Esophagus squamous epithelium (tissue), 5 donors: ENCODE data around the gene LRP1. TPM values are rescaled to one million over a fixed set of nuclear protein-coding genes. Genes with fewer than 3 reads are reported as not detected.

Source experiments
- DNase-seq: peaks from one replicate; lab custom pipeline; 2025; lab: John Stamatoyannopoulos, UW
- H3K27ac ChIP-seq, 4 donors: fragments of 200-600 bp; sonication (generic); one replicate each; pipeline ENCODE4 v1.5.1; 2016 to 2019; ENCODE audit warnings: mild to moderate bottlenecking in 1 of 4
- H3K27me3 ChIP-seq, 4 donors: fragments of 200-600 bp; sonication (generic); 1 replicate in 3 of 4; 2 replicates in 1 of 4; pipeline versions ENCODE4 v1.5.1 to v1.6.0; 2017 to 2021; ENCODE audit warnings: antibody characterized with exemption in 1 of 4
- H3K36me3 ChIP-seq, 3 donors: fragments of 200-600 bp; sonication (generic); one replicate each; pipeline ENCODE4 v1.5.1; 2016 to 2019
- H3K4me1 ChIP-seq, 3 donors: fragments of 200-600 bp; sonication (generic); one replicate each; pipeline ENCODE4 v1.5.1; 2017 to 2019
- H3K4me3 ChIP-seq, 4 donors: fragments of 200-600 bp; sonication (generic); 1 replicate in 3 of 4; 2 replicates in 1 of 4; pipeline ENCODE4 v1.5.1; 2016 to 2019; ENCODE audit warnings: mild to moderate bottlenecking in 2 of 4, moderate library complexity in 1 of 4
- H3K9me3 ChIP-seq, 3 donors: fragments of 200-600 bp; sonication (generic); one replicate each; pipeline ENCODE4 v1.5.1; 2016 to 2019
- CTCF ChIP-seq, 6 experiments: fragments of 450-650 bp in 4 of 6; fragments of 200-600 bp in 2 of 6; sonication (generic) in 2 of 6; IDR thresholded peaks; one replicate each; pipeline ENCODE4 v1.5.1; 2016 to 2019; ENCODE audit warnings: antibody characterized with exemption in 6 of 6, mild to moderate bottlenecking in 4 of 6, moderate library complexity in 4 of 6
- POLR2A ChIP-seq, 4 donors: fragments of 450-650 bp; IDR thresholded peaks; one replicate each; pipeline ENCODE4 v1.6.1; 2017; ENCODE audit warnings: antibody characterized with exemption in 4 of 4, mild to moderate bottlenecking in 4 of 4, moderate library complexity in 3 of 4
- WGBS, 2 donors: methylation state at CpG; one replicate each; pipeline ENCODE4 v1.1.5; 2018; 5-methylcytosine and 5-hydroxymethylcytosine counted together
- intact Hi-C: fragments of 100-400 bp; cut with DNase I; formaldehyde crosslinking; loops from one replicate; pipeline ENCODE4 v1.15.0; 2022
- total RNA-seq, 4 donors: library from RNA; depleted of rRNA; stranded (reverse); fragments of >200 nt; gene quantifications; one replicate each; pipeline ENCODE4 v1.1.0, GENCODE V29; 2016
- donor health status: DM: yes; HTN: yes; CAD: no.

LRP1 gene
- total RNA-seq, 4 donors from 2014 or later: 60.8 to 147 (median 81.9) TPM

DNA sequence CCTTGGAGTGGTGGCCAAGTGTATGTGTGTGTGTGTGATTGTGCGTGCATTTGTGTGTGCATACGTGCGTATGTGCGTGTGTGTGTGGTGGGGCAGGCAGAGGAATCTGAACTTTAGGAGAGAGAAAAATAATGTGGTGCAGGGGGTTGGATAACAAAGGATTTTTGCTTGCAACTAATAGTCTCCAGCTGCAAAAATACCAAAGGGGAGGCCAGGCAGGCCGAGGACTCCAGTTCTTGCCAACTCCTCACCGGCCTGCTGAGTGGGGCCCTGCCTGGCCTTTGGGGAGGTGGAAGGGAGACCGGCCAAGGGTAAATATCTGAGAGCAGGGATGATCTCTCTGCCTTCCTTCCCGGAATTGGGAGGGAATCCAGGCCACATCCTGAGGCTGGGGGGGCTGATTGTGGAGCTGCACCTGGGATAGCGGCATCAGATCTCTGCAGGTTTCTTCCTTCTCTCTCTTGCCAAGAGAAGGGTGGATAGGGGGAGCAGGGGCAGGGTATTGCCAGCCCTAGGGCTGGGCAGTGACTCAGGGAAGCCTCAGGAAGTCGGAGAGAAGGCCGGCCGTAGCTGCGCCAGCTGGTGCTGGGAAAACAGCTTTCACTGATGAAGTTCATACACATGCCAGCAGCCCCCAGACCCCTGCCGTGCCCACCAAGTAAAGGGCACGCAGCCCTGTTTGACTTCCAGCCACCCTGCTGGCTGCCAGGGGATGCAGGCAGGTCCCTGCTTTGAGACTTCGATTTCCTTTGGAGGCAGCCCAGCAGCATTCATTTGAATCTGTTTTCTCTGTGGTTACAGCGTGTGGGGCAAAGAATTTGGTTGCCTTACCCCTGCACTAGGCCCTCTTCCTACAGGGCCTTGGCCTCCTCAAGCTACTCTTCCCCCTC, 23.7 kb downstream of the LRP1 start:
- peak overlapping the region in 1 of 4 donors; percentile 15 for H3K4me3 ChIP-seq
- no peaks in the 10 kb centered on the region for H3K9me3 ChIP-seq
- no peak for DNase-seq
- H3K36me3 ChIP-seq: peaks cover 19 to 81% (median 23%) of the 10 kb centered on the region in 3 donors
- peak overlapping the region; percentile 60 to 92 (median 82) for H3K27ac ChIP-seq
- peaks cover 31 to 72% (median 60%) of the 10 kb centered on the region in 3 donors for H3K4me1 ChIP-seq
- intact Hi-C loops: no loop called here
- TF ChIP-seq CTCF (IDR thresholded peaks at IDR 0.05): no peak
- TF ChIP-seq POLR2A (IDR thresholded peaks at IDR 0.05): no peak
- WGBS, 2 donors: 43 to 64% methylated on average over 8 to 11 of the region's 17 CpGs
- H3K27me3 ChIP-seq: no peaks in the 10 kb centered on the region

DNA sequence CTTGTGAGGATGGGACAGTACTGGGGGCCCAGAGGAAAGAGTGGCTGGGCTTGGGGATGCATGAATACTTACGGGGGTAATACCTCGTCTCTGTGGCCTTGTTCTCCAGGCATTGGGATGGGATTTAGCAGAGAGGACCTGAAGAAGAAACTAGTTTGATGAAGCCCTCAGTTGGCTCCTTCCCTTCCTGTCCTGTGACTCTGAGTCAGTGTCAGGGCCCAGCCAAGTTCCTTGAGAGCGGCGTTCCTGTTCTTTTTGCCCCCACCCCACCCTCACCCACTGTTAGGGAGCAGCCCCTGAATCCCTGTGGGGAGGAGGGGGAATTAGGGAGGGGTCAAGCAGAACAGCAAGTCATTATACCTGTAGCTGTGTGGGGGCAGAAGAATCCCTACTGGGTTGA, 24.4 kb downstream of the LRP1 start:
- Histone ChIP-seq H3K27me3 (no peaks in the 10 kb centered on the region), H3K9me3 (no peaks in the 10 kb centered on the region), H3K27ac (peak overlapping the region; percentile 60 to 92 (median 82)), H3K4me1 (peaks cover 31 to 69% (median 53%) of the 10 kb centered on the region in 3 donors), H3K36me3 (peaks cover 23 to 81% (median 23%) of the 10 kb centered on the region in 3 donors), H3K4me3 (peak overlapping the region in 1 of 4 donors; percentile 15)
- no peak for TF ChIP-seq POLR2A (IDR thresholded peaks at IDR 0.05)
- TF ChIP-seq CTCF (IDR thresholded peaks at IDR 0.05): no peak
- WGBS, 2 donors: 20 to 63% methylated on average over 1 to 3 of the region's 4 CpGs
- intact Hi-C loops: no loop called here
- no peak for DNase-seq

- Histone ChIP-seq H3K9me3 (no peaks in the 10 kb centered on the region), H3K27ac (peak overlapping the region; percentile 60 to 92 (median 82)), H3K36me3 (peaks cover 23 to 81% (median 23%) of the 10 kb centered on the region in 3 donors), H3K27me3 (no peaks in the 10 kb centered on the region), H3K4me3 (no peak overlapping the region), H3K4me1 (peaks cover 27 to 69% (median 53%) of the 10 kb centered on the region in 3 donors)
- no peak for TF ChIP-seq POLR2A (IDR thresholded peaks at IDR 0.05)
- no peak for TF ChIP-seq CTCF (IDR thresholded peaks at IDR 0.05)
- intact Hi-C loops: no loop called here
- WGBS, 2 donors: 82 to 83% methylated on average over 1 of the region's 1 CpG
- no peak for DNase-seq
These were observed 25.2 kb downstream of the LRP1 start for GRCh38 chr12:57153415-57153997.

DNA sequence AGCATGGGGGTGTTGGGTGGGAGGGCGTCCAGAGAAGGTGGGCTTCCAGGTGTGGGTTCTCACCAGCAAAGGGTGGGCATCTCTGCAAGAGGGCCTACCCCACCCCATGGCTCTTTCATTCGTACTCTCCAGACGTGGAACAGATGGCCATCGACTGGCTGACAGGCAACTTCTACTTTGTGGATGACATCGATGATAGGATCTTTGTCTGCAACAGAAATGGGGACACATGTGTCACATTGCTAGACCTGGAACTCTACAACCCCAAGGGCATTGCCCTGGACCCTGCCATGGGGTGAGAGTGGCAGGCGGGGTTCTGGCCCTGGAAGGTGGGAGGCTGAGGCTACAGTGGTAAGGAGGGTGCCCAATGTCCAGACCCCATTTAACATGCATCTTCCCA, 25.8 kb downstream of the LRP1 start:
- TF ChIP-seq CTCF (IDR thresholded peaks at IDR 0.05): no peak
- no peak for TF ChIP-seq POLR2A (IDR thresholded peaks at IDR 0.05)
- H3K9me3 ChIP-seq: no peaks in the 10 kb centered on the region
- 85 to 89% methylated on average over 3 of the region's 6 CpGs for WGBS, 2 donors
- intact Hi-C loops: no loop called here
- no peak for DNase-seq
- H3K27me3 ChIP-seq: no peaks in the 10 kb centered on the region
- H3K36me3 ChIP-seq: peaks cover 23 to 81% (median 23%) of the 10 kb centered on the region in 3 donors
- peaks cover 22 to 68% (median 51%) of the 10 kb centered on the region in 3 donors for H3K4me1 ChIP-seq
- H3K4me3 ChIP-seq: no peak overlapping the region
- peak overlapping the region in 2 of 4 donors; percentile 19 to 87 for H3K27ac ChIP-seq
